SK-N-MC (cell line): ENCODE results near the gene S100A14.

Experiments used
- EZH2 ChIP-seq: fragments of 200-600 bp; sonication (generic); IDR thresholded peaks from one replicate; pipeline ENCODE4 v1.6.1; 2017; ENCODE audit warnings: antibody characterized with exemption
- FOXP2 ChIP-seq: optimal IDR thresholded peaks from 2 replicates; pipeline ENCODE3; 2011; ENCODE audit warnings: mild to moderate bottlenecking, moderate library complexity; ENCODE audit not compliant: insufficient read depth; ENCODE audit errors: extremely low read length, control extremely low read depth

DNA sequence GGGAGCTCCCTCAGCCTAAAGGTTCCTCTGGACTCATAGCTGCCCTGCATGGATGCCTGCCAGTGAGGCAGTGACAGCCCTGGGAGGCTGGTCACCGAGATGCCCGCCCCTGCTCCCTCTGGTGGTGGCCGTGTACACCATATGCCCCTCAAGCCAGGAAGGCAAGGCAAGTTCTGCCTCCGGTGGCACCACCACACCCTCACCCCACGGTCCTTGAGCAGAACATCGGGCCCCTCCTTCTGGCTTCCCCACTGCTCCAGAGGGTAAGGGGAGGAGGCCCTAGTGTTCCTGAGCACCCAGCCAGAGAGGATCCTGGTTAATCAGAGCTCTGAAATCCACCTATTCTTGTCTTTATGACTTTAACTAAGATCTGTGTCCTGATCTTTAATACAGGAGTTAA is 1.5 kb upstream of the S100A14 start:
- TF ChIP-seq FOXP2: no peak
- TF ChIP-seq EZH2: no peak
